ENCODE results near the gene SORBS2.

The SORBS2 gene

DNA sequence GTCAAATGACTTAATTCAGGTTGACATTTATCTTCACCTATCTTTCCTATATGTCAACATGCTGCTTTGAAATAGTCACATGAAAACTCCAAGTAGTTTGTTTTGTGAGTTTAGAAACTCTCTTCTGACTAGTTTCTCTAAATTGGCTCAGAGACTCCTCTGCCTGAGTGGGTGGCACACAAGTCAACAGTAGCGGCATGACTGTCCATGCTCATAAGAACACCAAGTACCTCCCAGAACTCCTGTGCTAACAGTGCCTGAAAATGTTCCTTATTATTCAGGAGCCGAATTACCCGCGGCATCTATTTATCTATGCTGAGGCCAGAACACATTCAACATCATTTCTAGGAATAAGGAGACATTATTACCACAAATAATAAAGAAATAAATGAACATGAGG lies 116.3 kb downstream of the SORBS2 start:
- no peak for TF ChIP-seq OSR1 (CRISPR knock-in tag; IDR thresholded peaks at IDR 0.05)
- TF ChIP-seq, protein P1, sequence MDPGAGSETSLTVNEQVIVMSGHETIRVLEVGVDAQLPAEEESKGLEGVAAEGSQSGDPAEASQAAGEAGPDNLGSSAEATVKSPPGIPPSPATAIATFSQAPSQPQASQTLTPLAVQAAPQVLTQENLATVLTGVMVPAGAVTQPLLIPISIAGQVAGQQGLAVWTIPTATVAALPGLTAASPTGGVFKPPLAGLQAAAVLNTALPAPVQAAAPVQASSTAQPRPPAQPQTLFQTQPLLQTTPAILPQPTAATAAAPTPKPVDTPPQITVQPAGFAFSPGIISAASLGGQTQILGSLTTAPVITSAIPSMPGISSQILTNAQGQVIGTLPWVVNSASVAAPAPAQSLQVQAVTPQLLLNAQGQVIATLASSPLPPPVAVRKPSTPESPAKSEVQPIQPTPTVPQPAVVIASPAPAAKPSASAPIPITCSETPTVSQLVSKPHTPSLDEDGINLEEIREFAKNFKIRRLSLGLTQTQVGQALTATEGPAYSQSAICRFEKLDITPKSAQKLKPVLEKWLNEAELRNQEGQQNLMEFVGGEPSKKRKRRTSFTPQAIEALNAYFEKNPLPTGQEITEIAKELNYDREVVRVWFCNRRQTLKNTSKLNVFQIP (CRISPR knock-in tag; IDR thresholded peaks at IDR 0.05; ENCODE audit: borderline replicate concordance, low read depth) = no peak
- no peak for TF ChIP-seq GLIS3 (CRISPR knock-in tag; IDR thresholded peaks at IDR 0.05)
- no peak for TF ChIP-seq ARNTL (CRISPR knock-in tag; IDR thresholded peaks at IDR 0.05; ENCODE audit: borderline replicate concordance, low read depth)
- TF ChIP-seq, protein P2, sequence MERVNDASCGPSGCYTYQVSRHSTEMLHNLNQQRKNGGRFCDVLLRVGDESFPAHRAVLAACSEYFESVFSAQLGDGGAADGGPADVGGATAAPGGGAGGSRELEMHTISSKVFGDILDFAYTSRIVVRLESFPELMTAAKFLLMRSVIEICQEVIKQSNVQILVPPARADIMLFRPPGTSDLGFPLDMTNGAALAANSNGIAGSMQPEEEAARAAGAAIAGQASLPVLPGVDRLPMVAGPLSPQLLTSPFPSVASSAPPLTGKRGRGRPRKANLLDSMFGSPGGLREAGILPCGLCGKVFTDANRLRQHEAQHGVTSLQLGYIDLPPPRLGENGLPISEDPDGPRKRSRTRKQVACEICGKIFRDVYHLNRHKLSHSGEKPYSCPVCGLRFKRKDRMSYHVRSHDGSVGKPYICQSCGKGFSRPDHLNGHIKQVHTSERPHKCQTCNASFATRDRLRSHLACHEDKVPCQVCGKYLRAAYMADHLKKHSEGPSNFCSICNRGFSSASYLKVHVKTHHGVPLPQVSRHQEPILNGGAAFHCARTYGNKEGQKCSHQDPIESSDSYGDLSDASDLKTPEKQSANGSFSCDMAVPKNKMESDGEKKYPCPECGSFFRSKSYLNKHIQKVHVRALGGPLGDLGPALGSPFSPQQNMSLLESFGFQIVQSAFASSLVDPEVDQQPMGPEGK (CRISPR knock-in tag; IDR thresholded peaks at IDR 0.05; ENCODE audit: borderline replicate concordance) = no peak
- TF ChIP-seq ZFP3 (CRISPR knock-in tag; IDR thresholded peaks at IDR 0.05) = no peak
- no peak for TF ChIP-seq ZNF8 (CRISPR knock-in tag; IDR thresholded peaks at IDR 0.05)
- TF ChIP-seq PPARA (CRISPR knock-in tag; IDR thresholded peaks at IDR 0.05; ENCODE audit: borderline replicate concordance) = no peak
- TF ChIP-seq ESRRG (CRISPR knock-in tag; IDR thresholded peaks at IDR 0.05) = no peak
- TF ChIP-seq ZNF565 (CRISPR knock-in tag; conservative IDR thresholded peaks at IDR 0.05; ENCODE audit: low read depth) = no peak
- no peak for TF ChIP-seq SNAI2 (CRISPR knock-in tag; IDR thresholded peaks at IDR 0.05)
- TF ChIP-seq TOX (CRISPR knock-in tag; IDR thresholded peaks at IDR 0.05; ENCODE audit: borderline replicate concordance) = no peak
- no peak for TF ChIP-seq TCF4 (CRISPR knock-in tag; IDR thresholded peaks at IDR 0.05; ENCODE audit: borderline replicate concordance)
- no peak for TF ChIP-seq ISL1 (CRISPR knock-in tag; IDR thresholded peaks at IDR 0.05)
- no peak for TF ChIP-seq BACH2 (CRISPR knock-in tag; IDR thresholded peaks at IDR 0.05; ENCODE audit: borderline replicate concordance)
- TF ChIP-seq, protein P3, sequence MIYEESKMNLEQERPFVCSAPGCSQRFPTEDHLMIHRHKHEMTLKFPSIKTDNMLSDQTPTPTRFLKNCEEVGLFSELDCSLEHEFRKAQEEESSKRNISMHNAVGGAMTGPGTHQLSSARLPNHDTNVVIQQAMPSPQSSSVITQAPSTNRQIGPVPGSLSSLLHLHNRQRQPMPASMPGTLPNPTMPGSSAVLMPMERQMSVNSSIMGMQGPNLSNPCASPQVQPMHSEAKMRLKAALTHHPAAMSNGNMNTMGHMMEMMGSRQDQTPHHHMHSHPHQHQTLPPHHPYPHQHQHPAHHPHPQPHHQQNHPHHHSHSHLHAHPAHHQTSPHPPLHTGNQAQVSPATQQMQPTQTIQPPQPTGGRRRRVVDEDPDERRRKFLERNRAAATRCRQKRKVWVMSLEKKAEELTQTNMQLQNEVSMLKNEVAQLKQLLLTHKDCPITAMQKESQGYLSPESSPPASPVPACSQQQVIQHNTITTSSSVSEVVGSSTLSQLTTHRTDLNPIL (CRISPR knock-in tag; IDR thresholded peaks at IDR 0.05; ENCODE audit: low read depth) = no peak
- no peak for TF ChIP-seq ZC3H10 (CRISPR knock-in tag; IDR thresholded peaks at IDR 0.05)
- no peak for TF ChIP-seq RARB (CRISPR knock-in tag; IDR thresholded peaks at IDR 0.05)
- TF ChIP-seq ZFP30 (CRISPR knock-in tag; IDR thresholded peaks at IDR 0.05) = no peak
- no peak for ATAC-seq

DNA sequence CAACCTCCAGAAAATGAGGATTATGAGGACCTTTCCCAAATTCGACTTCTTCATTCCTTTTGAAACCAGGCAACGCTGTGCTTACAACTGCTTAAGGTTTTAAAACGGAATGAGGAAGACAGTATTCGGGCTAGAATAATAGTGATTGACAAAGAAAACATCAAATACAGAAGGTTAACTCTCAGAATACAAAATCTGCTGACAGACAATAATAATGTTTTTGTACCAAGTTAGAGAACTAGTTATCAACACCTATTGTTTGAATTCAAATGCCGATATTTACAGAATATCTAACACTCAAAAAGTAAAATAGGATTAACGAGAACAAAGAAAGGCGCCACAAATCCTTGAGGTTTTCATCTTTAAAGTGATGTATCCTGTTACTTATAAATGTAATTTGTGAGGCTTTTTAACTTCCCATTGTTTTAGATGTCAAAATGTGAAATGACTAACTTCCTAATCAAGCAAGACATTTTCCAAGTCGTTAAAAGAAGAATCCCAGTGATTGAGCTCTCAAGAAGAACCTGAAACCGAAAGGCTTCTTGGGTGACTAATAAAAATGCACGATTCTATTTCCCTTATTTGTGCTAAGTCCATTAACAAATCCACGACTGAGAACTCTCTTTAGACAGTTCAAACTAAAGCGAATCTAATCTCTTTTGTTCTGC lies 118.3 kb downstream of the SORBS2 start:
- no peak for TF ChIP-seq PPARA (CRISPR knock-in tag; IDR thresholded peaks at IDR 0.05; ENCODE audit: borderline replicate concordance)
- TF ChIP-seq GLIS3 (CRISPR knock-in tag; IDR thresholded peaks at IDR 0.05) = no peak
- ATAC-seq = no peak

DNA sequence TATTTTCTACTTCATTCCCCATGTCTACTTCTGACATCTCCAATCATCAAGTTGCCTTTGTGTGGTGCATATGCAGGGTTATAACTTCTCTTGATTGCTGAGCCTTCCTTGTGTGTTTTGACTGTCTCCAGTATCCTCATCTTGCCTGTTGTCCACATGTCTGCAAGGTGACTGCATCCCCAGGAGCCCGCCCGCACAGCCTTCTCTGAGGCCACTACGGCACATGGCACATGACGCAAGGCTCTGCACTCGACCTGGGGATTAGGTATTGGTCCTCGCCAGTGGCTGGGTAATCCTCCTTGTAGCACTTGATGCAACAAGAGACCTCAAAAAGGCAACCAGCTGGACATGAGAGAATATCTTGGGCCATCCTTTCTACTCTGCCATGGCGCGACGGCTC lies 122.6 kb downstream of the SORBS2 start:
- TF ChIP-seq BACH2 (CRISPR knock-in tag; IDR thresholded peaks at IDR 0.05; ENCODE audit: borderline replicate concordance) (no peak), TCF4 (CRISPR knock-in tag; IDR thresholded peaks at IDR 0.05; ENCODE audit: borderline replicate concordance) (no peak), OSR1 (CRISPR knock-in tag; IDR thresholded peaks at IDR 0.05) (no peak), ZFP30 (CRISPR knock-in tag; IDR thresholded peaks at IDR 0.05) (no peak), ZFP3 (CRISPR knock-in tag; IDR thresholded peaks at IDR 0.05) (no peak), ARNTL (CRISPR knock-in tag; IDR thresholded peaks at IDR 0.05; ENCODE audit: borderline replicate concordance, low read depth) (no peak), PPARA (CRISPR knock-in tag; IDR thresholded peaks at IDR 0.05; ENCODE audit: borderline replicate concordance) (no peak), ISL1 (CRISPR knock-in tag; IDR thresholded peaks at IDR 0.05) (no peak), CSDC2 (CRISPR knock-in tag; IDR thresholded peaks at IDR 0.05) (no peak), RARB (CRISPR knock-in tag; IDR thresholded peaks at IDR 0.05) (no peak)
- TF ChIP-seq, protein P1 (CRISPR knock-in tag; IDR thresholded peaks at IDR 0.05; ENCODE audit: borderline replicate concordance, low read depth) = no peak
- TF ChIP-seq, protein P4, sequence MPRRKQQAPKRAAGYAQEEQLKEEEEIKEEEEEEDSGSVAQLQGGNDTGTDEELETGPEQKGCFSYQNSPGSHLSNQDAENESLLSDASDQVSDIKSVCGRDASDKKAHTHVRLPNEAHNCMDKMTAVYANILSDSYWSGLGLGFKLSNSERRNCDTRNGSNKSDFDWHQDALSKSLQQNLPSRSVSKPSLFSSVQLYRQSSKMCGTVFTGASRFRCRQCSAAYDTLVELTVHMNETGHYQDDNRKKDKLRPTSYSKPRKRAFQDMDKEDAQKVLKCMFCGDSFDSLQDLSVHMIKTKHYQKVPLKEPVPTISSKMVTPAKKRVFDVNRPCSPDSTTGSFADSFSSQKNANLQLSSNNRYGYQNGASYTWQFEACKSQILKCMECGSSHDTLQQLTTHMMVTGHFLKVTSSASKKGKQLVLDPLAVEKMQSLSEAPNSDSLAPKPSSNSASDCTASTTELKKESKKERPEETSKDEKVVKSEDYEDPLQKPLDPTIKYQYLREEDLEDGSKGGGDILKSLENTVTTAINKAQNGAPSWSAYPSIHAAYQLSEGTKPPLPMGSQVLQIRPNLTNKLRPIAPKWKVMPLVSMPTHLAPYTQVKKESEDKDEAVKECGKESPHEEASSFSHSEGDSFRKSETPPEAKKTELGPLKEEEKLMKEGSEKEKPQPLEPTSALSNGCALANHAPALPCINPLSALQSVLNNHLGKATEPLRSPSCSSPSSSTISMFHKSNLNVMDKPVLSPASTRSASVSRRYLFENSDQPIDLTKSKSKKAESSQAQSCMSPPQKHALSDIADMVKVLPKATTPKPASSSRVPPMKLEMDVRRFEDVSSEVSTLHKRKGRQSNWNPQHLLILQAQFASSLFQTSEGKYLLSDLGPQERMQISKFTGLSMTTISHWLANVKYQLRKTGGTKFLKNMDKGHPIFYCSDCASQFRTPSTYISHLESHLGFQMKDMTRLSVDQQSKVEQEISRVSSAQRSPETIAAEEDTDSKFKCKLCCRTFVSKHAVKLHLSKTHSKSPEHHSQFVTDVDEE (CRISPR knock-in tag; IDR thresholded peaks at IDR 0.05) = no peak
- no peak for ATAC-seq

Measured in SK-N-SH treated with all-trans-retinoic acid at 6 μM for 48 hours (cell line).